Tibial nerve (tissue), 4 donors: ENCODE data around the gene HMGB2. TPM values are rescaled to one million over a fixed set of nuclear protein-coding genes. Genes with fewer than 3 reads are reported as not detected.

Experiments
- DNase-seq, 2 donors: peaks; one replicate each; pipeline ENCODE4 v3.0.0-alpha.2; 2019; ENCODE audit warnings: low spot score in 2 of 2
- H3K27ac ChIP-seq, 4 donors: fragments of 200-600 bp; sonication (generic) in 3 of 4; one replicate each; pipeline ENCODE4 v1.5.1; 2017 to 2019; ENCODE audit warnings: mild to moderate bottlenecking in 1 of 4
- H3K27me3 ChIP-seq, 2 donors: fragments of 200-600 bp; sonication (generic) in 1 of 2; one replicate each; pipeline versions ENCODE4 v1.5.1 to v1.6.0; 2017 to 2019
- H3K36me3 ChIP-seq, 3 donors: fragments of 200-600 bp; sonication (generic); one replicate each; pipeline ENCODE4 v1.5.1; 2018 to 2019
- H3K4me1 ChIP-seq, 4 donors: fragments of 200-600 bp; sonication (generic) in 3 of 4; one replicate each; pipeline ENCODE4 v1.5.1; 2017 to 2019
- H3K4me3 ChIP-seq, 4 donors: fragments of 200-600 bp; sonication (generic) in 3 of 4; one replicate each; pipeline ENCODE4 v1.5.1; 2017 to 2019; ENCODE audit warnings: mild to moderate bottlenecking in 1 of 4, moderate library complexity in 1 of 4
- H3K9me3 ChIP-seq, 4 donors: fragments of 200-600 bp; sonication (generic) in 3 of 4; one replicate each; pipeline ENCODE4 v1.5.1; 2017 to 2019
- EP300 ChIP-seq, 2 donors: sonication (generic); formaldehyde crosslinking; IDR thresholded peaks; one replicate each; pipeline ENCODE4 v1.6.1; 2017; ENCODE audit warnings: antibody characterized with exemption in 2 of 2, mild to moderate bottlenecking in 1 of 2
- POLR2A ChIP-seq, 2 donors: fragments of 450-650 bp; IDR thresholded peaks; one replicate each; pipeline ENCODE4 v1.6.1; 2017; ENCODE audit warnings: antibody characterized with exemption in 2 of 2, mild to moderate bottlenecking in 2 of 2, moderate library complexity in 2 of 2
- WGBS, 2 donors: methylation state at CpG; one replicate each; pipeline ENCODE4 v1.1.5; 2018; 5-methylcytosine and 5-hydroxymethylcytosine counted together
- total RNA-seq, 4 donors: library from RNA; depleted of rRNA; stranded (reverse); fragments of >200 nt; gene quantifications; one replicate each; pipeline ENCODE4 v1.1.0, GENCODE V29; 2016
- TF ChIP-seq, protein P1 (sequence below), 5 experiments: fragments of 200-600 bp in 3 of 5; fragments of 450-650 bp in 2 of 5; sonication (generic) in 3 of 5; IDR thresholded peaks; one replicate each; pipeline ENCODE4 v1.5.1; 2016 to 2019; ENCODE audit warnings: antibody characterized with exemption in 5 of 5, mild to moderate bottlenecking in 3 of 5, moderate library complexity in 2 of 5

The HMGB2 gene
- total RNA-seq, 4 donors from 2014 or later, result 63.3 to 83.4 (median 72.4) TPM

DNA sequence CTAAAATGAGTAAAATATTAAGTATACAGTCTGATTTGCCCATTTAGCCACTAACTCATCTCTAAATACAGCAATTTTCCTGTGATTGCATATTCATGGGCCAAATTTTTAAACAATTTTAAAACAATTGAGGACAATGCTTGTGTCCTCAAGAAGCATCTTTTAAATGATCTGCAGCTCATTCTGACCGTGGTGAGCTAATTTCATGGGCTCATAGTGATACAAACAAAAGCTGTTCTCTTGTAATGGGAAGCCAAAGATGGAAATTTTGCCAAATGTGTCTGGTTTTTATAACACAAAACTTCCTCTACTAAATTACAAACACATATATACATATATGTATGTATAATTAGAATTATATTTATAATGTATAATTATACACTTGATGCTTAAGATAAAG lies 39.7 kb downstream of the HMGB2 start:
- Histone ChIP-seq H3K4me1 (no peaks in the 10 kb centered on the region), H3K4me3 (no peak overlapping the region), H3K9me3 (no peaks in the 10 kb centered on the region), H3K27me3 (no peaks in the 10 kb centered on the region), H3K27ac (no peak overlapping the region), H3K36me3 (peaks cover 0 to 5% (median 0%) of the 10 kb centered on the region in 3 donors)
- 66 to 68% methylated on average over 1 of the region's 1 CpG for WGBS, 2 donors
- no peak for TF ChIP-seq POLR2A (IDR thresholded peaks at IDR 0.05)
- TF ChIP-seq, protein P1, sequence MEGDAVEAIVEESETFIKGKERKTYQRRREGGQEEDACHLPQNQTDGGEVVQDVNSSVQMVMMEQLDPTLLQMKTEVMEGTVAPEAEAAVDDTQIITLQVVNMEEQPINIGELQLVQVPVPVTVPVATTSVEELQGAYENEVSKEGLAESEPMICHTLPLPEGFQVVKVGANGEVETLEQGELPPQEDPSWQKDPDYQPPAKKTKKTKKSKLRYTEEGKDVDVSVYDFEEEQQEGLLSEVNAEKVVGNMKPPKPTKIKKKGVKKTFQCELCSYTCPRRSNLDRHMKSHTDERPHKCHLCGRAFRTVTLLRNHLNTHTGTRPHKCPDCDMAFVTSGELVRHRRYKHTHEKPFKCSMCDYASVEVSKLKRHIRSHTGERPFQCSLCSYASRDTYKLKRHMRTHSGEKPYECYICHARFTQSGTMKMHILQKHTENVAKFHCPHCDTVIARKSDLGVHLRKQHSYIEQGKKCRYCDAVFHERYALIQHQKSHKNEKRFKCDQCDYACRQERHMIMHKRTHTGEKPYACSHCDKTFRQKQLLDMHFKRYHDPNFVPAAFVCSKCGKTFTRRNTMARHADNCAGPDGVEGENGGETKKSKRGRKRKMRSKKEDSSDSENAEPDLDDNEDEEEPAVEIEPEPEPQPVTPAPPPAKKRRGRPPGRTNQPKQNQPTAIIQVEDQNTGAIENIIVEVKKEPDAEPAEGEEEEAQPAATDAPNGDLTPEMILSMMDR (IDR thresholded peaks at IDR 0.05), result no peak
- TF ChIP-seq EP300 (IDR thresholded peaks at IDR 0.05), result no peak
- no peak for DNase-seq

DNA sequence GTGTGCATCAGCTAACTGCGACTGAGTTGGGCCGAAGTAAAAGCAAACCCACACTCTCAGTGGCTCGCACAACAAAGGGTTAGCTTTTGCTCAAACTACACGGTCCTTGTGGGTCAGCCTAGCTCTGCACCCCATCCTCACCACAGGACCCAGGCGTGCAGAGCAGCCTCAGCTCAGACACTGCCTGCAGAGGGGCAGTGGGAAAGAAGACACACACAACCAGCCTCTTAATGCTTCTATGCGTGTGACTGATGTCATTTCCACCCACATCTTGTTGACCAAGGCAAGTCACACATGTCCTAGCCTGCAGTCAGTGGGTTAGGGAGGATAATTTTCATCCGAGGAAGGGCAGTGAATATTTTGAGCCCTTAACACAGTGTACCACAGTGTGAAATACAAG lies 40.5 kb downstream of the HMGB2 start:
- Histone ChIP-seq H3K36me3 (peaks cover 0 to 5% (median 0%) of the 10 kb centered on the region in 3 donors), H3K27ac (no peak overlapping the region), H3K4me3 (no peak overlapping the region), H3K27me3 (no peaks in the 10 kb centered on the region), H3K9me3 (no peaks in the 10 kb centered on the region), H3K4me1 (no peaks in the 10 kb centered on the region)
- DNase-seq, result no peak
- 75 to 83% methylated on average over 7 of the region's 7 CpGs for WGBS, 2 donors
- TF ChIP-seq EP300 (IDR thresholded peaks at IDR 0.05), result no peak
- TF ChIP-seq POLR2A (IDR thresholded peaks at IDR 0.05), result no peak
- TF ChIP-seq, protein P1 (IDR thresholded peaks at IDR 0.05), result no peak

DNA sequence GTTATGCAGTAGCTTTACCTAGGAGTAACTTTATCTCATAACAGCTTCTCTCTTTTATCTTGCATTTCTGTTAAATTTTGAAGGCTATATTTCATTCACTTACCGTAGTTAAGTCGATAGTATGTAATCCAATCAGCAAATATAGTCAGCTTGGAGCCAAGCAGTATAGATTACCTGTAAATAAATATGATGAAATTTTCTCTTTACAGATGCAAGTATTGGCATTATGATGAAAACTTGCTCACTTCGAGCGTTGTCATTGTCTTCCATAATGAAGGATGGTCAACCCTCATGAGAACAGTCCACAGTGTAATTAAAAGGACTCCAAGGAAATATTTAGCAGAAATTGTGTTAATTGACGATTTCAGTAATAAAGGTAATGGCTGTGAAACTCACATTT lies 42.3 kb downstream of the HMGB2 start:
- Histone ChIP-seq H3K27me3 (no peaks in the 10 kb centered on the region), H3K4me1 (no peaks in the 10 kb centered on the region), H3K27ac (no peak overlapping the region), H3K36me3 (peaks cover 0 to 5% (median 0%) of the 10 kb centered on the region in 3 donors), H3K4me3 (no peak overlapping the region), H3K9me3 (peaks cover 0 to 10% (median 2%) of the 10 kb centered on the region in 4 donors)
- no peak for DNase-seq
- WGBS, 2 donors, result 95 to 96% methylated on average over 5 of the region's 5 CpGs
- no peak for TF ChIP-seq EP300 (IDR thresholded peaks at IDR 0.05)
- TF ChIP-seq POLR2A (IDR thresholded peaks at IDR 0.05), result no peak
- TF ChIP-seq, protein P1 (IDR thresholded peaks at IDR 0.05), result no peak

DNA sequence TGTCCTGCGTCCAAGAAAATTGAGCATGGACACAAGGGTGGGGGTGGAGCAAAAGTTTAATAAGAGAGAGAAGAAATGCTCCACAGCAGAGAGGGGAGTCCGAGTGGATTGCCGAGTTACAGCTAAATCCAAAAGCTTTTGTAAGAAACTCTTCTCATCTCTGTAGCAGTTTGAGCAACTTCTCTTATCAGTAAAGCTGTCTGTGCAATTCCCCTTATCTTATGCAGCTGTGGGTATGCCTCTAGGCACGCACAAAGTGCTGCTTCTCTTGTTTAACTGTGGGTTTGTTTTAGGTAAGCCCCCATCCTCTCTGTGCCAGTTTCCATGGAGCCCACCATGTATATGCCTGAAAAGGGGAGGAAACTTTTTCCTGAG lies 44.8 kb downstream of the HMGB2 start:
- Histone ChIP-seq H3K27me3 (no peaks in the 10 kb centered on the region), H3K4me1 (no peaks in the 10 kb centered on the region), H3K36me3 (peaks cover 0 to 9% (median 0%) of the 10 kb centered on the region in 3 donors), H3K9me3 (peaks cover 0 to 31% (median 8%) of the 10 kb centered on the region in 4 donors), H3K27ac (no peak overlapping the region), H3K4me3 (no peak overlapping the region)
- TF ChIP-seq POLR2A (IDR thresholded peaks at IDR 0.05) (no peak), EP300 (IDR thresholded peaks at IDR 0.05) (no peak)
- TF ChIP-seq, protein P1 (IDR thresholded peaks at IDR 0.05), result no peak
- no peak for DNase-seq
- 72 to 80% methylated on average over 4 of the region's 4 CpGs for WGBS, 2 donors

DNA sequence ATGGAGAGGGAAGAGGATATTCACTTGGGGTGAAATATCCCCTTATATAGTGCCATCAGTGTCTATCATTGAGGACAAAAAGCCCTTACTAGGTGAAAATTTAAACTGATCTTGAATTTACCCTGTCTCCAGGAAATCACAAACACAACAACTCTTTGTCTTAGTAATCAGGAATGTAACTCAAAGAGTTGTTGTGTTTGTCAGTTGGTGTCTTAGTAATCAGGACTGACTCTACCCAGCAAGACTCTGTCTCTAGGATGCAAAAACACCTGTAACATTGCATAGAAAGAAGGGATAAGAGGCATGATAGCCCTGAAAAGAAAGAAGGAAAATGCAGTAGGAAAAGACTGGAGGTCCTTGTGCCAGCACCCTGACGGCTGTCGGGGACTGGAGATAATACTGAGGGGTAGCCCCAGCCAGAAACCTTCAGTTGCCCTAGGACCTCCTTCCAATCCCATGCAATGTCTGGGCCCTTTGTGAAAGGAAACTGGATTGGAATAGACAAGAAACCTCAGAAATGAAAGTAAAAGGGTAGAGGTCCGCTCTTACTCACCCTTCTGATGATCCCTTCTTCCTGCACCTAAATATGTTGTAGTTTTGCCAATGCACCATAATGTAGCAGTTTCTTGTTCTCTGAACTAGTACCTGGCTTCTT lies 45.3 kb downstream of the HMGB2 start:
- Histone ChIP-seq H3K4me3 (no peak overlapping the region), H3K27ac (no peak overlapping the region), H3K36me3 (peaks cover 0 to 9% (median 0%) of the 10 kb centered on the region in 3 donors), H3K27me3 (no peaks in the 10 kb centered on the region), H3K9me3 (peaks cover 0 to 36% (median 13%) of the 10 kb centered on the region in 4 donors), H3K4me1 (no peaks in the 10 kb centered on the region)
- no peak for TF ChIP-seq POLR2A (IDR thresholded peaks at IDR 0.05)
- no peak for TF ChIP-seq EP300 (IDR thresholded peaks at IDR 0.05)
- TF ChIP-seq, protein P1 (IDR thresholded peaks at IDR 0.05), result no peak
- 82 to 95% methylated on average over 3 of the region's 3 CpGs for WGBS, 2 donors
- DNase-seq, result no peak
